SH-SY5Y (cell line): ENCODE data around the gene CCDC102A.

Experiments used
- GATA2 ChIP-seq: IDR thresholded peaks from 2 replicates; pipeline ENCODE4 v1.6.1; 2011; ENCODE audit warnings: mild to moderate bottlenecking, low read depth, low read length
- GATA3 ChIP-seq: IDR thresholded peaks from 2 replicates; pipeline ENCODE4 v1.6.1; 2011; ENCODE audit warnings: low read depth, mild to moderate bottlenecking, low read length, moderate library complexity

The CCDC102A gene

GRCh38 chr16:57555831-57556230, 19.5 kb upstream of the CCDC102A start:
- TF ChIP-seq GATA2 (no peak), GATA3 (no peak)

GRCh38 chr16:57551057-57551456, 14.7 kb upstream of the CCDC102A start:
- no peak for TF ChIP-seq GATA2
- no peak for TF ChIP-seq GATA3

GRCh38 chr16:57549730-57550129, 13.4 kb upstream of the CCDC102A start:
- TF ChIP-seq GATA2: no peak
- TF ChIP-seq GATA3: no peak

DNA sequence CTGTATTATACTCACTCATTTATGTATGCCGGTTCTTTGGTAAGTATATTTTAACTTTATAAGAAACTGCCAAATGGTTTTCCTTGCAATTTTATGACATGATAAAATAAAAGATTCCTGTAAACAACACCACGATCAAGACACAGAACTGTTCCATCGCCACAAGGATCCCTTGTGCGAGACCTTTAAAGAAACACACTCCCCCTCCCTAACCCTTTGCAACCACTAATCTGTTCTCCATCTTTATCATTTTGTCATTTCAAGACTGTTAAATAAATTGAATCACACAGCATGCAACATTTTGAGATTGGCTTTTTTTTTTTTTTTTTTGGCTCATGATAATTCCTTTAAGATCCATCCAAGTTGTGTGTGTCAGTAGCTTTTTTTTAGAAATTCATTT, 12.0 kb upstream of the CCDC102A start:
- TF ChIP-seq GATA2 (no peak), GATA3 (no peak)

DNA sequence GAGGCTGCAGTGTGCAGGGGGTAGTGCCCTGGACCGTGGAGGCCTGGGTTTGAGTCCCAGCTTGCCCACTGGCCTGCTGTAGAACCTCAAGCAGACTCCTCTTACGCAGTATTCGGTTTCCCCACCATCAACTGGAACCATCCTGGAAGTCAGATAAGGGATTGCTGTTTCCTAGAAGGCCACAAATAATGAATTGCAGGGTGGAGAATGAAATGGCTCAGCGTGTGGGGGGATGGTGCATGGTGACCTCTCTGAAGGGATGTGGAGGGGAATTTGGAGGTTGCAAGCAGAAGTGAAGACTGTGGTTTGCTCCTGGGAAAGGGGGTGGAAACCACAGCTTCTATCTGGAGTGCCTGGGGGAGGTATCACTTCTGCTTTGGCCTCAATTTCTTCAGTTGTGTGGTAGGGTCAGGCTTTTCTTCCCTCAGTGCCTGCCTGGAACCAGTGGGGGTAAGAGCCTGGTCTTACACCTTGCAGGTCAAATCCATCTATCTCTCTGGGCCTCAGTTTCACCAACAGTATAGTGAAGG, 7.8 kb upstream of the CCDC102A start:
- TF ChIP-seq GATA3 (no peak), GATA2 (no peak)

DNA sequence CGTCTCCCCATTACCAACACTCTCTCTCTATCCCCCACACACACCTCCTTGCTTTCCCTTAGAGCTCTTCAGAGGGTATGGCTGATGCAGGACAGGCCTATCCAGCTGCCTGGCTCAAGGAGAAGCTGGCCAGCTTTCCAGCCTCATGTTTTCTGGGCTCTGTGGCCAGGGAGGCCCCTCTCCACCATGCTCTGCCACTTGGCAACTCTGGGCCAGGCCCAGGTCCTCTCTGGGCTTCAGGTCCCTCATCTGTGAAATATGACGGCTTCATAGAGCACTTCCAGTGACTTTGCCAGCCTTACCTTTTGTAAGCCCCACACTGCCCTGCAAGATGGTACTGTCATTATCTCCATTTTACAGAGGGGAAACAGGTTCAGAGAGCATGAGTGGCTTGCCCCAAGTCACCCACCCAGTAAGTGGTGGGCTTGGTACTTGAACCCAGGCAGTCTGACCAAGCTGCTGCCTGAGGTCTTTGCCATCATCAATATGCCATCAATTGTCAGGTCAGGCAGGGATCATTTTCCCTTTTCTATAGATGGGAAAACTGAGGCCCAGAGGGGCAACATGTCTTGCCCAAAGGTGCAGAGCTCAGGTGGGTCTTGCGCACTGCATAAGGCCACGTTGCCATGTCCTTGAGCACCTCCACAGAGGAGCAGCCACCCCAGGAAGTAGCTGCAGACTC, 5.5 kb upstream of the CCDC102A start:
- TF ChIP-seq GATA3: no peak
- TF ChIP-seq GATA2: no peak

- TF ChIP-seq GATA2 (no peak), GATA3 (no peak)
Observed at GRCh38 chr16:57540906-57541753, 4.8 kb upstream of the CCDC102A start.

DNA sequence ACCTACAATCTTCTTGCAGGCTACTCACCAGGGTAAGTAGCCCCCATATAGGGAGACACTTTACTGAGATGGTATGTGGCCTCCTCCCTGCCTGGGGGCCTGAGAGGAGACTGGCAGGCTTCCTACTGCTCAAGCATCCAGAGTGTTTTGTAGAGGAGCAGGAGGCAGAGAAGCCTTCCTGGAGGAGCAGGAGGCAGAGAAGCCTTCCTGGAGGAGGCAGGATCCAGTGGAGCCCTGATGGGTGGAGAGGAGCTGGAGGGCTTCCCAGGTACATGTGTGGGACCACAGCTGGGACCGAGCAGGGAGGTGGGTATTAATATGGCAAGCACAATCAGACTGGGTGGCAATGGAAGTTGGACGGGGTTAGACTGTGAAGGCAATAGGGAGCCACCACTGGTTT, 4.0 kb upstream of the CCDC102A start:
- TF ChIP-seq GATA3 (no peak), GATA2 (no peak)

GRCh38 chr16:57539072-57539796, 2.9 kb upstream of the CCDC102A start:
- TF ChIP-seq GATA2 (no peak), GATA3 (no peak)

- no peak for TF ChIP-seq GATA2
- no peak for TF ChIP-seq GATA3
Observed at GRCh38 chr16:57538235-57538721, 1.9 kb upstream of the CCDC102A start.

DNA sequence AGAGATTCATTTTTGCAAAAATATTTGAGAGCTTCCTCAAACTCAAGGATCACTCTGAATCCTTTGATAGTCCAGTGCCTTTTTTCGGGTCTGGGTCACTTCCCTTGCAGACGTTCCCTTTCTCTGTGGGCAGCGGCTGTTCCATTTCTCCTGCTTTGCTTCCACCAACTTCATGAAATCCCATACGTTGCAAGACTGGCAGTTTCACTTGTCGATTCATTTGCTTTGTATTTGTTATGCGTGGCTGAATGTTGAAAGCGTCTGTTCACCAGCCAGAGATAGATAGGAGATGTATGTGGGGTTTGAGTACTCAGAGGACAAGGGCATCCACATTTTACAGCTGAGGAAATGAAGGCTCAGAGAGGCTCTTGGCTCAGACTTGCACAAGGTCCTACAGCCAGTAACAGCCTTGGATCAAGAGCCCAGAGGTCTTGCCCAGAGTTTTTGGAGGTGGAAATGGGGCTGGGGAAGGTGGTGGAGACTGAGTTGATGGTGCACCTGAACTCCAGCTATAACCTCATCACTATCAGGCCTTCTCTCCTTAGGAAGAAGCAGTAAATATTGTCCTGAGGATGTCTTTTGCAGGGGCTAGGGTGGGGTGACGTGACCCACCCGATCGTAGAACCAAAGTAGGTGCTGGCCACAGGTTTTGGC, 1.3 kb upstream of the CCDC102A start:
- TF ChIP-seq GATA2 (no peak), GATA3 (no peak)

GRCh38 chr16:57537194-57537505, 779 bp upstream of the CCDC102A start:
- no peak for TF ChIP-seq GATA3
- no peak for TF ChIP-seq GATA2

- no peak for TF ChIP-seq GATA3
- TF ChIP-seq GATA2: no peak
Observed at GRCh38 chr16:57535680-57536305, 578 bp downstream of the CCDC102A start.
